Daoy (cell line): ENCODE data around the gene CEP85L. TPM values are rescaled to one million over a fixed set of nuclear protein-coding genes. Genes with fewer than 3 reads are reported as not detected.

Source experiments
- total RNA-seq: library from RNA; depleted of rRNA; stranded (reverse); fragments of >200 nt; shearing (Covaris generic); gene quantifications from 2 replicates; pipeline ENCODE4 v1.2.3, GENCODE V29; 2014; rRNA removed

The CEP85L gene
- total RNA-seq, 1 experiment from 2014 or later: 7.0 TPM

Other genes starting within 250 kb of the CEP85L start
- gene PLN, start 103.3 kb downstream of the CEP85L start, total RNA-seq: not detected in 2 replicates
- 41.5 and 42.5 TPM in 2 replicates for gene ASF1A, start 242.6 kb upstream of the CEP85L start, total RNA-seq